ENCODE results near the gene PUS1.

PUS1 gene

DNA sequence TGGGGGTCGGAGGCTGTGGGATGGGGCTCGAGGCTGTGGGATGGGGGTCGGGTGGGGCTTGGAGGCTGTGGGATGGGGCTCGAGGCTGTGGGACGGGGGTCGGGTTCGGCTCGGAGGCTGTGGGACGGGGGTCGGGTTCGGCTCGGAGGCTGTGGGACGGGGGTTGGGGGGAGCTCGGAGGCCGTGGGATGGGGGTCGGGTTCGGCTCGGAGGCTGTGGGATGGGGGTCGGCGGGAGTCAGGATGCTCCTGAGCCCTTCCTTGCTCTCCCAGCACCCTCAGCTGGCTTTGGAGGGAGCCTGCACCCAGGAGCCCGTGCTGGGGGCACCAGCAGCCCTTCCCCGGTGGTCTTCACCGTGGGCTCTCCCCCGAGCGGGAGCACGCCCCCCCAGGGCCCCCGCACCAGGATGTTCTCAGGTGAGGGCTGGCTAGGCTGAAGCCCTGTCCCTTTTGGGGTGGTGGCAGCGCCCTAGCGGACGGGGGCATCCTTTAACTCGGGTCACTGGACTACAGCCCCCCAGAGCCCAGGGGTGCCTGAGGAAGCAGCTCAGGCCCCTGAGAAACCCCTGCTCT, 11.9 kb upstream of the PUS1 start:
- DNase-seq: no peak

DNA sequence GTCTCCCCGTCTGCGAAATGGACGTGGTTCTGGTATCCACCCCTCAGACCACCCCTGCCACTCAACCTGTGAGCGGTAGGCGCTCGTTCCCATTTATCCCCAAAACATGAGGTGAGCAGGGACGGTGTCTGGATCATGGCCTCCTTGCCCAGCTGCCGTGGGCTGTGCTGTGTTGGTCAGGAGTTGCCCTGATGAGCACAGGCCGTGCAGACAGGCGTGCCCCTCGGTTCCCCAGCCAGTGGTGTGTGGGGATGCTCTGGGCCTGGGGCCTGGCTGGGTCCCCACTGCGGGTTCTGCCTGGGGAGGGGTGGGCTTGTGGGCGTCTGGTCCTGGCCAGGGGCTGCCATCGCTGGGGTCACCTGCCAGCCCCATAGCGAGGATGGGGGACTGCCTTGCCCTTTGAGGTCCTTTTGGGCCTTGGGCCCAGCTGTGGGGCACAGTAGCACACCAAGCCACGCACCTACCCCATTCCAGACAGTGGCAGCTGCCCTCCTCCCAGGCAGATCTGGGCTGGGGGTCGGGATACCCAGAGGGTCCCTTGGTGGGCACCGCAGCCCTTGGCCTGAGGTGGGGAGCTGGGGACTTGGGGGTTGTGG, 11.3 kb upstream of the PUS1 start:
- DNase-seq: no peak

DNA sequence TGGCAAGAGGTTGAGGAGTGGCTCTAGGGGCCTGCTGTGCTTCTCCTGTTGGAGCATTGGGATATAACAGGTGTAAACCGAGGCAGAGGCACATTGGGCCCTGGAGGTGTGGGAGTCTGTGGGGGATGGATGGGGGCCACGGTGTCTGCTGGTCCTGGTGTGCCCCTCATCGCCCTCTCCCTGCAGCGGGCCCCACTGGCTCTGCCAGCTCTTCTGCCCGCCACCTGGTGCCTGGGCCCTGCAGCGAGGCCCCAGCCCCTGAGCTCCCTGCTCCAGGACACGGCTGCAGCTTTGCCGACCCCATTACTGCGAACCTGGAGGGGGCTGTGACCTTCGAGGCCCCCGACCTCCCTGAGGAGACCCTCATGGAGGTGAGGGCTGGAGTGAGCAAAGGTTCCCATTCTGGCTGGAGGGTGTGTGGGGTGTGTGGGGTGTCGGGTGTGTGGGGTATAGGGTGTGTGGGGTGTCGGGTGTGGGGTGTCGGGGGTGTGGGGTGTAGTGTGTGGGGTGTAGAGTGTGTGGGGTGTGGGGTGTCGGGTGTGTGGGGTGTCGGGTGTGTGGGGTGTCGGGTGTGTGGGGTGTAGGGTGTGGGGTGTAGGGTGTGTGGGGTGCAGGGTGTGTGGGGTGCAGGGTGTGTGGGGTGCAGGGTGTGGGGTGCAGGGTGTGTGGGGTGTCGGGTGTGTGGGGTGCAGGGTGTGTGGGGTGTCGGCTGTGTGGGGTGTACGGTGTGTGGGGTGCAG, 10.6 kb upstream of the PUS1 start:
- DNase-seq: no peak

DNA sequence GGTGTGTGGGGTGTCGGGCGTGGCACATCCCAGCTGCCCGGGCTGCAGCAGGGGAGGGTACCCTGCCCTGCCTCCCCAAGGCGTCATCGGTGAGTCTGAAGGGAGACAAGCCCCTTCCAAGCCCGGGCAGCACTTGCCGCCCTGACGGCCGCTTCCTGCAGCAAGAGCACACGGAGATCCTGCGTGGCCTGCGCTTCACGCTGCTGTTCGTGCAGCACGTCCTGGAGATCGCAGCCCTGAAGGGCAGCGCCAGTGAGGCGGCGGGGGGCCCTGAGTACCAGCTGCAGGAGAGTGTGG, 10.1 kb upstream of the PUS1 start:
- DNase-seq: no peak

DNA sequence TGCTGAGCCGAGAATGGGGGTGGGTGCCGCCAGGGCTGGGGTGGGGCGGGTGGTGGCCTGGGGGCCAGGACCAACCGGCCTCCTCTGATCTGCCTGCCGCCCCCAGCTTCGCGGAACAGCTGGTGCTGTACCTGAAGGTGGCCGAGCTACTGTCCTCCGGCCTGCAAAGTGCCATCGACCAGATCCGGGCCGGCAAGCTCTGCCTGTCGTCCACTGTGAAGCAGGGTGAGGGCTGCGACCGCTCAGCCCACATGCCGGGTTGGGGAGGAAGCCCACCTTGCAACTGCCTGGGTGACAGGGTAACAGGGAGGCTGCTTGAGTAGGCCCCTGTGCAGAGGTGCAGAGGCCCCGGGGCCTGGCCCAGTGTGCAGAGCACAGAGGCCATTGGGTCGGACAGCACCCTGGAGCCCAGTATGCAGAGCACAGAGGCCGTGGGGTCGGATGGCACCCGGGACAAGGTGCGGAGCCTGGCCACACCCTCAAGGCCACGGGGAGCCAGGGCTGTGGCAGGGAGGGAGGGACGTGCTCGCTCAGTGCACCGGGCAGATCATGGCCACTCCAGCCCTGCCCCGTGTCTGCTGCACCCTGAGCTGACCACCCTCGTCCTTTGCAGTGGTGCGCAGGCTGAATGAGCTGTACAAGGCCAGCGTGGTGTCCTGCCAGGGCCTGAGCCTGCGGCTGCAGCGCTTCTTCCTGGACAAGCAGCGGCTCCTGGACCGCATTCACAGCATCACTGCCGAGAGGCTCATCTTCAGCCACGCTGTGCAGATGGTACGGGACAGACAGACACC, 9.5 kb upstream of the PUS1 start:
- no peak for DNase-seq

DNA sequence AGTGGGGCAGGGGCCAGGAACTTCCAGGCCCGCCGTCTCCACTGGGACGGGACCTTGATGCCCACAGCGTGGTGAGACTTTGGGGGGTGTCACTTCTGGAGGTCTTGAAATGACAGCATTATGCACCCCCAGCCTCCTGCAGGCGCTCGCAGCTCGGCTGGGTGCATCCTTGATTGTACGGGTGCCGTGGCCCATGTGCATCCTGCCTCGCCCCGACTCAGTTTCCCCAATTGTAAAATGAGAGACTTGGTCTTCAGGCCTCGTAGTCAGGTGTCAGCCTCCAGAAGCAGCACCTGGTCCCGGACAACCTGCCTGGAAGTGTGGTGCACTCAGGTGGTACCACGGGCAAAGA, 8.9 kb upstream of the PUS1 start:
- DNase-seq: no peak

DNA sequence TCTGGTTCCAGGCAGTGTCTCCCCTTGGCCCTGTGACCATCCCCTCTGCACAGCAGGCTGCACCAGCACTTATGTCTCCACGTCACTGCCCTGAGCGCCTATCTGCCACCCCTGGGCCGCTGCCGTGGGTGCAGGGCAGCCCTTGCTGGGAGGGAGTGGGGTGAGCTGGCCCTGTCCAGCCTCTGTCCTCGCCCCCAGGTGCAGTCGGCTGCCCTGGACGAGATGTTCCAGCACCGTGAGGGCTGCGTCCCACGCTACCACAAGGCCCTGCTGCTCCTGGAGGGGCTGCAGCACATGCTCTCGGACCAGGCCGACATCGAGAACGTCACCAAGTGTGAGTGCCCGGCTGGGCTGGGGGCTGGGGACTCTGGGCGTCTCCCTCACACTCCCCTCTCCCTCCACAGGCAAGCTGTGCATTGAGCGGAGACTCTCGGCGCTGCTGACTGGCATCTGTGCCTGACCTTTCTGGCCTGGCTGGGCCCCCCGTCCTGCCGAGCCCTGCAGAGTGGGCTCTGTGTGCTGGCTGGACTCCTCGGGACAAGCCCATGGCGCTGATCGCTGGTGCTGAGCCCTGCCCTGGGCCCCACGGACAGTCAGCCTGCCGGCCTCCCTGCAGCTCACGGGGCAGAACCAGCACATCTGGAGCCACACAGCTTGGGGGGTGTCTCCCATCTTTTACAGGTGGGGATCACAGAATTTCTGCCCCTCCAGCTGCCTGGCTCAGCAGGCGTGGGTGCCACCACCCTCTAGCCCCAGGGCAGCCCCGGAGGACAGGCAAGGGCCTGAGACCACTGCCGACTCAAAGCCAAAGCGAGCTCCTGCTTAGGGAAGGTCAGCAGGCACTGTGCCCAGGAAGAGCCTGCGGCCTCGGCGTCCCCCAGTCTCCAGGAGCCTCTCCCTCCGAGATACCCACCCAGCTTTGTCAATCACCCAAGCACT, 7.9 kb upstream of the PUS1 start:
- DNase-seq: no peak

DNA sequence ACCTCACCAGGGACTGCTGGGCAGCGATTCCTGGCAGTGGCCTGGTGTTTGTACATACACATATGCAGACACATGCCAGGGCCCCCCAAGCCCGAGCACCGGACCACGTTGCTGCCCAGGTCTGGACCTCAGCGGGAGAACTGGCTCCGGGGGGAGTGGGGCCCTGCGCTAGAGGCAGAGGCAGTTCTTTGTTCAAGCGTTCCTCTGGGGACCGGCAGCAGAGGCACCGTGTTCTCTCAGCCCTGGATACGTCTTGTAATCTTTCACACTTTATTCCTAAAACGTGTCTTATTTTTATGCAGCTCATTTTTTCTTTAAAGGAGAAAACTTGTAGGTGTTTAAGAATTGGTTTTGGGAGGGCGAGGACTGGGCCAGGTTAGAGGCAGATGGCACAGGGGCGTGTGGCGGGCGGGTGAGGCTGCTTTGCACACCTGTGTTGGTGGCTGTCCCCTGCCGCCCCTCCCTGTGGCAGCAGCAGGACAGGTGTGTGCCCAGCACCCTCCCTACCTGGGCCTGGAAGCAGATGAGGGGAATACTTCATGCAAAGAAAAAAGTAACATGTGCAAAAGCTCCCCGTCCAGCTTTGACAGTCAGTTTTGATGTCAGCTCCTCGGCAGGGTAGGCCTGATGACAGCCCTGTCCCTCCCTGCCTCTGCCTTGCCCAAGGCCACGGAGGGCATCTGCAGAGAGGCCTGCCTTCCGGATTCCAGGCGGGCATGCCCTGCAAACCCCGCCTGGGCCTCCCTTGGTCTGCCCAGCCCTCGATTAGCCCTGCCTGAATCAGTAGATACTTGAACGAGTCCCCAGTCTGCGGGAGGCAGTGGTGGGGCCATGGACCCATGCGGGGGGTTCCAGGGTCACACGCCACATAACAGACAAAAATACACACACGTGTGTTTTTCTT, 7.0 kb upstream of the PUS1 start:
- DNase-seq: no peak

DNA sequence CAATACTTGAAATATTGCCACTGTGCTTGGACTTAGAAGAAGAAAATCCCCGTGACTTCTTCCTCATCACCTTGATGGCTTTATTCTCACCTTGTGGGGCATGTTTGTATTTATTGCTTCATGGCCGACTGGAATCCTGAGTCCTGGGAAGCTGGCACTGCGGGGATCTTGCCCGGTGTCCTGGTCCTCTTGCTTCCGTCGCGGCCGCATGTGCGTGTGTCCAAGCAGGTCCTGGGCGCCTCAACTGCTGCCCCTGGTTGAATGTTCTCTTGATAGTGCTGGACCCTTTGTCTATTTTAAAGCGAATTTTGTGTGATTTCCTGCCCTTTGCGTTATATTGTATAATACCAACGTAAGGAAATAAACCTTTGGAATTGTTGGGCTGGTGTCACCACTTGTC, 6.3 kb upstream of the PUS1 start:
- no peak for DNase-seq

DNA sequence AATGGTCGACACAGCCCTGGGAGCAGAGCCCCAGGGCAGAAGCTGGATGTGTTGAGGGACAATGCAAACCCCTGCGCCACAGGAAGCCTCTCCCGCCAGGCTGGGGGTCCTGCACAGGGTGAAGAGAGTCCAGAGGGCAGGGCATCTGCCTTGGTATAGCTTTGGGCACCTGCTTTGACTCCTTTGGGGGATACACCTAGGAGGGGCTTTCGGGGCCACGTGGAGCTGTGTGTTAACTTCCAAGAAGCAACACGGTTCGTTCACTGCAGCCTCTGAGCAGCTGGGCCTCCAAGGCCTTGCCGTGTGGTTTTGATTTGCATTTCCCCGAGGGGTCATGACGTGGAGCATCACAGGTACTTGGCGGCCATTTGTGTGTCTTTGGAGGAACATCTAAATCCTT, 5.8 kb upstream of the PUS1 start:
- DNase-seq: no peak

DNA sequence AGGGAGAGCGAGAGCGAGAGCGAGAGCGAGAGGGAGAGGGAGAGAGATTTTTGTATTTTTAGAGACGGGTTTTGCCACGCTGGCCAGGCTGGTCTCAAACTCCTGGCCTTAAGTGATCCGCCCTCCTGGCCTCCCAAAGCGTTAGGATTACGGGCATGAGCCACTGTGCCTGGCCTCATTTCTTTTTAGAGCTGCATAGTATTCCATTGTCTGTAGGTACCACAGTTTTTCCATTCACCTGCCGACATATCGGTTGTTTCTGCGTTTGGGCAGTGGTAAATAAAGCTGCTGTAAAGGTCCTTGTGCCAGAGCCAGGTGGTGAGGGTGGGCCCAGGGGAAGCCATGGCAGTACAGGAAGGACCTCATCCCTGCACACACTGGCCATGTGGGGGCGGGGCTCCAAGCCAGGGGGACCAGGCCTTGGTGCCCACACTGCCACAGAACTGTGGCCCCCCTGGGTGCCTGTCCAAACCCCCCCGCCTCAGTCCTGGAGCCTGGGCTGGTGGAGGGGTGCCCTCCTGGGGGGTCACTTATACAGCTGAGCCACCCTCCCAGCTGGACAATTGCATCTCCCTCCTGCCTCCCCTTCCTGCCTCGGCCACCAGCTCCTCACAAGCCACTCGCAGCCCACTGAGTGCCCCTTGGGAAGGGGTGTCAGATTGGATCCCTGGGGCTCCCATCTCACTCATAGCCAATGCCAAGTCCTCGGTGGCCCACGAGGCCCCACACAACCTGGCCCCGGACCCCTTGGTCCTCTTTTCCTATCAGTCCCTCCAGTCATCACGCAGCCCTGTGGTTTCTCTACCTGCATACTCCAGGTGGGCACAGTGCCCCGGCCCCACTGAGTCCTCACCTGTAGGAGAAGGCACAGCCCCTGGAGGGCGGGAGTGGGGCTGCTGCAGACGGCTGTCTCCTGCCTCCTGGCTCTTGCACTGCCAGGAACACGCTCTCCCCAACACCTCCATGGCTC, 1.7 kb upstream of the PUS1 start:
- no peak for DNase-seq

DNA sequence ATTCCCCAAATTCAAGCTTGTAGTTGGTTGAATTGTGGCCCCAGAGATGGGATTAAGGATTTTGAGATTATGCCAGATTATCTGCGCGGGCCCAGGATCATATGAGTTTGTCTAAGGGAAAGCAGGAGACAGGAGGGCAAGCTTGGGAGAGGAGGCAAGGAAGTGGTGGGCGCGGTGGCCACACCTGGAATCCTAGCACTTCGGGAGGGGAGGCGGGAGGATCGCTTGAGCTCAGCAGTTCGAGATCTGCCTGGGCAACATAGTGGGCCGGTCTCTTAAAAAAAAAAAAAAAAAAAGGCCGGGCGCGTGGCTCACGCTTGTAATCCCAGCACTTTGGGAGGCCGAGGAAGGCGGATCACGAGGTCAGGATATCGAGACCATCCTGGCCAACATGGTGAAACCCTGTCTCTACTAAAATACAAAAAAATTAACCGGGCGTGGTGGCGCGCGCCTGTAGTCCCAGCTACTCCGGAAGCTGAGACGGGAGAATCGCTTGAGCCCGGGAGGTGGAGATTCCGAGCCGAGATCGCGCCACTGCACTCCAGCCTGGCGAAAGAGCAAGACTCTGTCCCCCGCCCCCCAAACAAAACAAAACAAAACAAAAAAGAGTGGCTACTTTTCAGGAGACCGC, 881 bp upstream of the PUS1 start:
- DNase-seq: peak in 1 of 2 experiments; percentile 39

DNA sequence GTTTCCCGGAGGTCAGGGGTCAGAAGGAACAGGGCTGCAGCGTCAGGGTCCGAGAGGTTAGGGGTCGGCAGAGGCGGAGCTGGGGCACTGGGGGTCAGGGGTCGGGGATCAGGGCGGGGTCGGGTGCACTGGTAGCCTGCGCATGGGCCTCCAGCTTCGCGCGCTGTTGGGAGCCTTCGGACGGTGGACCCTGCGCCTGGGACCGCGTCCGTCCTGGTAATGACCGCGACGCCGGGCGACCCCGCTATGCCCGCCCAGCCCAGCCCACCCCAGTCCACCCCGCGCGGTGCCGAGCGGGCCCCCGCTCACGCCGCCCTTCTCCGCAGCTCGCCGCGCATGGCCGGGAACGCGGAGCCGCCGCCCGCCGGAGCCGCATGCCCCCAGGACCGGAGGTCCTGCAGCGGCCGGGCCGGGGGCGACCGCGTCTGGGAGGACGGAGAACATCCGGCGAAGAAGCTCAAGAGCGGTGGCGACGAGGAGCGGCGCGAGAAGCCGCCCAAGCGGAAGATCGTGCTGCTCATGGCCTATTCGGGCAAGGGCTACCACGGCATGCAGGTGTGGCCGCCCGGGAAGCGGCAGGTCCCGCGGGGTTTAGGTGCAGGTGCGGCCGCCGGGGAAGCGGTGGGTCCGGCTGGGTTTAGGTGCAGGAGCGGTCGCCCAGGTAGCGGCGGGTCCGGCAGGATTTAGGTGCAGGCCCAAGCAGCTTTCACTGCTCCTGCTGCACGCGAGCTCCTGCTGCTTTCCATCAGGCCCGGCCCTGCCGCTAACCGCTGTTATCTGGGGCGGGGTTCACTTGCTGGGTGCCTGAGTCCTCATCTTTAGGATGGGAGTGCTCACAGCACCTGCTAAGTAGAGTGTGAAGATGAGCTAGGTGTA, 743 bp downstream of the PUS1 start:
- no peak for DNase-seq

DNA sequence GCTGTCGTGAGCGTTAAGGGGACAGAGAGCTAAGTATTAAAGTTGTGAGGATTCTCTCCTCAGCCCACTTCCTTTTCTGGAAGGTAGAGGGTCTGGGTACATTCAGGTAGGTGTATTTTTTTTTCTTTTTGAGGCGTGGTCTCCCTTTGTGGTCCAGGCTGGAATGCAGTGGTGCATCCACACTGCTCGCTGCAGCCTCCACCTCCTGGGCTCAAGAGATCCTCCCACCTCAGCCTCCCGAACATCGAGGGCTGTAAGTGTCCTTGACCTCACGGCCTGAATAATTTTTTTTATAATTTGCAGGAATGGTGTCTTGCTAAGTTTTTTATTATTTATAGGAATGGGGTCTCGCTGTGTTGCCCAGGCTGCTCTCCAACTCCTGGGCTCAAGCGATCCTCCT, 1.4 kb downstream of the PUS1 start:
- DNase-seq: no peak

DNA sequence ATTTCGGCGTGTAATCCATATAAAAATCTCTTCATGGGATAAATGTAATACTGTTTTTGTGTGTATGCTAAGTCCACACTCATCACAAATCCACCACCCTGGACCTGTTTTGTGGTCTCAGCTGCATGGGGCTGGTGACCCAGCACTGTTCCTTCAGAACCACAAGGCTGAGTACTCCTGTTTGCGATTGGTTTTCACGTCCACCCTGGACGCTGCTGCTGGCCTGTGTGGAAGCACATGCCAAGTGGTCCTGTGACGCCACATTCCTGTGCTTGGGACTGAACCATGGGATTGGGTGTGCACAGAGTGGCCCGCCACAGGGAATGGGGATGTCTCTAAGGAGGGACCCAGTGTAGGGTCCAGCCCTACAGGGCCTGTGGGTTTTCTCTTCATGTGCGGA, 4.3 kb downstream of the PUS1 start:
- no peak for DNase-seq

DNA sequence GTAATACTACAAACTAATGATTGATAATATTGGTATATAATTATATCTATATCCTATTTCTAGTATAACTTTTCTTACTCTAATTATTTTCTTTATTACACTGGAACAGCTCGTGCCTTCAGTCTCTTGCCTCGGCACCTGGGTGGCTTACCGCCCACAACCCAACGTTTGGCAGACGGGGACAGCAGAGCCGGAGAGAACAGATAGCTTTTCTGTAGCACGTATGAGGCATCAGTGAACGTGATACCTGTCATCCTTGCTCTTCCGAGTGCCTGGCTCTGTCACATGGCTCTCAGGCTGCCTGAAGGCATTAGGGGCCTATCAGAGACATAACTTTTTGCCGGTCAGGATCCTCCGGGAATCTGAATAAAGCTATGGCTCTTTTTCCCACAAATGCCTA, 5.5 kb downstream of the PUS1 start:
- no peak for DNase-seq

DNA sequence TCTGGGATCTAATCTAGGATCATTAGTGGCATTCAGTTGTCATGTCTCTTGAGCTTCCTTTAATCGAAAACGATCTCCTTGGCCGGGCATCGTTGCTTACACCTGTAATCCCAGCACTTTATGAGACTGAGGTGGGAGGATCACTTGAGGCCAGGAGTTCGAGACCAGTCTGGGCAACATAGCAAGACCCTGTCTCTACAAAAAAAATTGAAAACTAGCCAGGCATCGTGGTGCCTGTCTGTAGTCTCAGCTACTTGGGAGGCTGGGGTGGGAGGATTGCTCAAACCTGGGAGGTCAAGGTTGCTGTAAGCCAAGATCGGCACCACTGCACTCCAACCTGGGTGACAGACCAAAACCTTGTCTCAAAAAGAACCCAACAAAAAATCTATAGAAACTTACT, 9.0 kb downstream of the PUS1 start:
- no peak for DNase-seq

DNA sequence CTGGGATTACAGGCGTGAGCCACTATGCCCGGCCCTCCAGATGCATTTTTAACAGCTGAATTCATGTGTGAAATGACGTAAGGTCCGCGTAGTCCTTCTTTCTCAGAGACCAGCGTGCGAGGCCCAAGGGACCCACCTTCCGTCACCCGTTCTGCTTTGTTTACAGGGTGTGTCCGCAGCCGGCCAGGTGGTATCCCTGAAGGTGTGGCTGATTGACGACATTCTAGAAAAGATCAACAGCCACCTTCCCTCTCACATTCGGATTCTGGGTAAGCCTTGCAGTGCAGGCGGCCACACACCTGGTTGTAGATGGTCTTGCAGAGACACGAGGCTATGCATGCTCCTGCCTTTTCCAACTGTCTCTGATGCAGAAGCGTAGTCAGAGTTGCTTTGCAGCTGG, 9.9 kb downstream of the PUS1 start:
- no peak for DNase-seq

DNA sequence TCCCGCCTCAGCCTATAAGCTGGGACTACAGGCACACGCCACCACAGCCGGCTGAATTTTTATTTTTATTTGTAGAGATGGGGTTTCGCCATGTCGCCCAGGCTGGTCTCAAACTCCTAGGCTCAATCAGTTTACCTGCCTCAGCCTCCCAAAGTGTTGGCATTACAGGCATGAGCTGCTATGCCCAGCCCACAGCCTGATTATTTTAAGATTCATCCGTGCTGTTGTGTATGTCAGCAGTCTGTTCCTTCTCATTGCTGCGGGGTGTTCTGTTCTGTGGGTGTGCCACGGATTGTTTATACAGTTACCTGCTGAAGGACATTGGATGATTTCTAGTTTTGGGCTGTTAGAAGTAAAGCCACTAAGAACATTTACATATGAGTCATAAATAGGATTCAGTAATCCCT, 11.1 kb downstream of the PUS1 start:
- DNase-seq: no peak
